HG03196 (cell line): Measurements from ENCODE around the gene HSD11B1L.
A peak's percentile ranks its signal among the peaks of the same experiment; 100 is the strongest.
"Not testable (repeated sequence)": the region's sequence is repeated elsewhere in the genome, so short reads cannot be mapped to it uniquely, and the experiment has no call there.

Source experiments
- ATAC-seq: cut with Tn5 transposase; IDR thresholded peaks from one replicate; pipeline ENCODE4 v1.9.1; 2021; ENCODE audit not compliant: unreplicated experiment

HSD11B1L gene

GRCh38 chr19:5686647-5687359, 6.0 kb downstream of the HSD11B1L start:
- peak; percentile 37 for ATAC-seq

- ATAC-seq, result no peak
Measured at GRCh38 chr19:5687360-5688198, 6.8 kb downstream of the HSD11B1L start.

GRCh38 chr19:5688262-5688881, 7.5 kb downstream of the HSD11B1L start:
- not testable (repeated sequence) for ATAC-seq

- peak; percentile 48 for ATAC-seq
Measured at GRCh38 chr19:5690125-5690954, 9.5 kb downstream of the HSD11B1L start, which contains the start of gene RPL36. Gene RPL36 (plus strand): TSS chr19:5690295. CDS start chr19:5690508, 213 bp downstream.

GRCh38 chr19:5690955-5691821, 10.4 kb downstream of the HSD11B1L start:
- no peak for ATAC-seq

GRCh38 chr19:5691822-5692722, 11.2 kb downstream of the HSD11B1L start:
- ATAC-seq, result no peak

GRCh38 chr19:5692723-5693194, 11.9 kb downstream of the HSD11B1L start:
- no peak for ATAC-seq

- no peak for ATAC-seq
Measured at GRCh38 chr19:5693195-5694166, 12.7 kb downstream of the HSD11B1L start.

GRCh38 chr19:5694167-5694955, 13.5 kb downstream of the HSD11B1L start:
- ATAC-seq, result no peak

GRCh38 chr19:5694956-5695648, 14.3 kb downstream of the HSD11B1L start:
- ATAC-seq, result no peak

GRCh38 chr19:5695649-5696195, 14.9 kb downstream of the HSD11B1L start:
- no peak for ATAC-seq

GRCh38 chr19:5696196-5697021, 15.6 kb downstream of the HSD11B1L start:
- no peak for ATAC-seq

- no peak for ATAC-seq
Measured at GRCh38 chr19:5697022-5697889, 16.4 kb downstream of the HSD11B1L start.
